Keratinocyte (primary cell): ENCODE results near the gene SNPH. TPM values are rescaled to one million over a fixed set of nuclear protein-coding genes. Genes with fewer than 3 reads are reported as not detected.

Experiments
- DNase-seq: peaks from one replicate; pipeline ENCODE4 v3.0.0-alpha.2; 2011; ENCODE audit warnings: low read depth, missing footprints, low spot score
- FAIRE-seq: peaks from 2 replicates; lab custom pipeline; 2011; peaks lifted over from hg19 to GRCh38; lab: Jason Lieb, UNC
- H2AFZ ChIP-seq: 2 replicates; pipeline ENCODE4 v1.6.0; 2012; ENCODE audit warnings: low read length, control low read depth, inconsistent platforms; ENCODE audit not compliant: control insufficient read depth
- H3K27ac ChIP-seq: 2 replicates; pipeline ENCODE4 v1.5.1; 2011; ENCODE audit warnings: low read length; ENCODE audit not compliant: control insufficient read depth, insufficient read depth
- H3K27me3 ChIP-seq: 3 replicates; pipeline ENCODE4 v1.6.0; 2011; ENCODE audit warnings: low read length; ENCODE audit not compliant: control insufficient read depth, insufficient read depth; ENCODE audit errors: extremely low read depth
- H3K36me3 ChIP-seq, 2 experiments: 2 replicates in 1 of 2; 3 replicates in 1 of 2; pipeline ENCODE4 v1.5.1; 2011; ENCODE audit warnings: low read length in 2 of 2, mild to moderate bottlenecking in 1 of 2; ENCODE audit not compliant: control insufficient read depth in 2 of 2, insufficient read depth in 2 of 2; ENCODE audit errors: extremely low read depth in 1 of 2
- H3K4me1 ChIP-seq: 3 replicates; pipeline ENCODE4 v1.5.1; 2011; ENCODE audit warnings: low read length; ENCODE audit not compliant: control insufficient read depth, insufficient read depth; ENCODE audit errors: extremely low read depth
- H3K4me2 ChIP-seq: 3 replicates; pipeline ENCODE4 v1.6.0; 2011; ENCODE audit warnings: low read depth, low read length; ENCODE audit not compliant: control insufficient read depth, insufficient read depth; ENCODE audit errors: extremely low read depth
- H3K4me3 ChIP-seq, 3 experiments: fragments of 200-600 bp in 1 of 3; sonication (generic) in 1 of 3; 2 replicates in 2 of 3; 3 replicates in 1 of 3; pipeline ENCODE4 v1.5.1; 2011 to 2016; ENCODE audit warnings: low read length in 3 of 3, mild to moderate bottlenecking in 3 of 3, control low read depth in 2 of 3, inconsistent platforms in 1 of 3, low read depth in 1 of 3, mixed read lengths in 1 of 3, mixed run types in 1 of 3, moderate library complexity in 1 of 3; ENCODE audit not compliant: control insufficient read depth in 2 of 3, insufficient read depth in 2 of 3; ENCODE audit errors: extremely low read depth in 1 of 3
- H3K79me2 ChIP-seq: 2 replicates; pipeline ENCODE4 v1.6.0; 2012; ENCODE audit warnings: low read length; ENCODE audit not compliant: control insufficient read depth, insufficient read depth
- H3K9ac ChIP-seq: 3 replicates; pipeline ENCODE4 v1.6.0; 2011; ENCODE audit warnings: low read length; ENCODE audit not compliant: control insufficient read depth, insufficient read depth; ENCODE audit errors: extremely low read depth
- H3K9me1 ChIP-seq: 3 replicates; pipeline ENCODE4 v1.6.0; 2011; ENCODE audit warnings: low read length; ENCODE audit not compliant: control insufficient read depth, insufficient read depth; ENCODE audit errors: extremely low read depth
- H3K9me3 ChIP-seq: 2 replicates; pipeline ENCODE4 v1.5.1; 2012; ENCODE audit warnings: low read depth, low read length; ENCODE audit not compliant: control insufficient read depth
- H4K20me1 ChIP-seq: 3 replicates; pipeline ENCODE4 v1.6.0; 2011; ENCODE audit warnings: low read length; ENCODE audit not compliant: control insufficient read depth, insufficient read depth; ENCODE audit errors: extremely low read depth
- CTCF ChIP-seq, 3 experiments: IDR thresholded peaks in 1 of 3; conservative IDR thresholded peaks in 1 of 3; optimal IDR thresholded peaks in 1 of 3; 2 replicates in 2 of 3; 3 replicates in 1 of 3; pipeline versions ENCODE3 to v1.5.1; 2011; ENCODE audit warnings: low read length in 3 of 3, mild to moderate bottlenecking in 3 of 3, moderate library complexity in 2 of 3, control low read depth in 1 of 3, inconsistent platforms in 1 of 3; ENCODE audit not compliant: insufficient read depth in 2 of 3; ENCODE audit errors: extremely low read depth in 1 of 3
- EZH2 ChIP-seq: IDR thresholded peaks from one replicate; pipeline ENCODE4 v1.6.1; 2012; ENCODE audit warnings: inconsistent platforms, mild to moderate bottlenecking, low read length, moderate library complexity
- dilution Hi-C: fragments of 300-500 bp; cut with MboI; formaldehyde crosslinking; loops from one replicate; pipeline ENCODE4 v1.7.0; 2020; ENCODE audit warnings: low sequenced_read_pairs; ENCODE audit not compliant: extremely low pct_ligation_motif_present
- polyA plus RNA-seq, 5 experiments: library from polyadenylated mRNA; depleted of rRNA in 3 of 5; stranded (reverse) in 3 of 5; stranded (forward) in 1 of 5; unstranded in 1 of 5; fragments of >200 nt; gene quantifications; 1 replicate in 1 of 5; 2 replicates in 3 of 5; 3 replicates in 1 of 5; pipeline versions ENCODE4 v1.2.1 to v1.2.3, GENCODE V29; 2011 to 2012; ENCODE audit warnings: missing spikeins in 2 of 5, low read depth in 1 of 5, low replicate concordance in 1 of 5

SNPH gene
- polyA plus RNA-seq, 1 donor (not counting 4 experiments of a cell fraction or from before 2014, with no cell fraction given), result 1.3 TPM

- dilution Hi-C loops, result no loop called here
- H3K4me2 ChIP-seq, result no peak overlapping the region
- FAIRE-seq (no peak), DNase-seq (no peak)
- H3K27me3 ChIP-seq, result no peaks in the 10 kb centered on the region
- H3K79me2 ChIP-seq, result no peaks in the 10 kb centered on the region
- no peak for TF ChIP-seq CTCF (optimal IDR thresholded peaks at IDR 0.05 in 1 of 3, IDR thresholded peaks at IDR 0.05 in 1 of 3, conservative IDR thresholded peaks at IDR 0.05 in 1 of 3; ENCODE audit: extremely low read depth in 1 of 3, insufficient read depth in 2 of 3, low read length in 3 of 3)
- no peak for TF ChIP-seq EZH2
- no peak overlapping the region for H3K27ac ChIP-seq
- no peak overlapping the region for H2AFZ ChIP-seq
- no peaks in the 10 kb centered on the region for H3K4me1 ChIP-seq
- no peaks in the 10 kb centered on the region for H3K9me3 ChIP-seq
- H3K4me3 ChIP-seq, result no peak overlapping the region
- no peaks in the 10 kb centered on the region for H4K20me1 ChIP-seq
- no peaks in the 10 kb centered on the region for H3K9me1 ChIP-seq
- no peaks in the 10 kb centered on the region for H3K36me3 ChIP-seq
- no peak overlapping the region for H3K9ac ChIP-seq
Observed at GRCh38 chr20:1286267-1287024, 20.4 kb downstream of the SNPH start.

GRCh38 chr20:1287306-1287705 is 21.2 kb downstream of the SNPH start:
- Histone ChIP-seq H3K4me1 (no peaks in the 10 kb centered on the region), H3K27ac (no peak overlapping the region), H3K4me3 (no peak overlapping the region), H3K36me3 (no peaks in the 10 kb centered on the region), H3K9me3 (no peaks in the 10 kb centered on the region), H3K9ac (no peak overlapping the region), H3K9me1 (no peaks in the 10 kb centered on the region), H3K4me2 (no peak overlapping the region), H4K20me1 (no peaks in the 10 kb centered on the region), H3K79me2 (no peaks in the 10 kb centered on the region), H3K27me3 (no peaks in the 10 kb centered on the region), H2AFZ (no peak overlapping the region)
- DNase-seq, result no peak
- dilution Hi-C loops, result no loop called here
- TF ChIP-seq CTCF (optimal IDR thresholded peaks at IDR 0.05 in 1 of 3, IDR thresholded peaks at IDR 0.05 in 1 of 3, conservative IDR thresholded peaks at IDR 0.05 in 1 of 3; ENCODE audit: extremely low read depth in 1 of 3, insufficient read depth in 2 of 3, low read length in 3 of 3), result no peak
- no peak for TF ChIP-seq EZH2
- FAIRE-seq, result no peak
